GM21367 (cell line): ENCODE results near the gene FCHSD2.
"Not testable (repeated sequence)": the region's sequence is repeated elsewhere in the genome, so short reads cannot be mapped to it uniquely, and the experiment has no call there.

ENCODE experiments used
- ATAC-seq: cut with Tn5 transposase; IDR thresholded peaks from one replicate; pipeline ENCODE4 v1.9.1; 2021; ENCODE audit not compliant: unreplicated experiment

FCHSD2 gene

DNA sequence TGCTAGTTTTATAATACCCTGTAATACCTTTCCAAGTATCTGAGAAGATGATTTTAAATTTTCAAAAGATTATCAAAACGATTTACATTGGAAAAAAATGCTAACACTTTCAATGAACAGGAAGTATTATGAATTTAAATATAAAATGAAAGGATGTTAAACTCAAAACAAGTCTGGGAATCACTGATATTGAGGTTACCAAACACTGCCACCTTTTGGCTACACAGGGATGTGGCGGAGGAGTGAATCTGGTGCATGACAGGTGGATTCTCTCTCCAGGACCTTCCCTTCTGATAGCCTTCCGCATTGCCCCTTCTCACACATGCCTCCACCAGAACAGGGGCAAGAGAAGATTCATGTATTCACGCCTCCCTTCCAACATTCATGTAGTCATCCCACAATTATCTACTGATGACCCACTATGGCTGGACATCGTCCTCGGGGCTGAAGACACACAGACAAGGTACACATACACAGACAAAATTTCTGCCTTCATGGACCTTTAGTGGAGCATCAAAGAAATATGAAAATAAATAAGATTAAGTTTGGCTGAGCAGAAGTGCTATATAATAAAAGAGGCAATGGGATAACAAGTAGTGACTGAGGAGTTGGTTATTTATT, 293.2 kb downstream of the FCHSD2 start:
- ATAC-seq = no peak

- ATAC-seq = no peak
Observed at GRCh38 chr11:72844356-72844755, 297.8 kb downstream of the FCHSD2 start.

DNA sequence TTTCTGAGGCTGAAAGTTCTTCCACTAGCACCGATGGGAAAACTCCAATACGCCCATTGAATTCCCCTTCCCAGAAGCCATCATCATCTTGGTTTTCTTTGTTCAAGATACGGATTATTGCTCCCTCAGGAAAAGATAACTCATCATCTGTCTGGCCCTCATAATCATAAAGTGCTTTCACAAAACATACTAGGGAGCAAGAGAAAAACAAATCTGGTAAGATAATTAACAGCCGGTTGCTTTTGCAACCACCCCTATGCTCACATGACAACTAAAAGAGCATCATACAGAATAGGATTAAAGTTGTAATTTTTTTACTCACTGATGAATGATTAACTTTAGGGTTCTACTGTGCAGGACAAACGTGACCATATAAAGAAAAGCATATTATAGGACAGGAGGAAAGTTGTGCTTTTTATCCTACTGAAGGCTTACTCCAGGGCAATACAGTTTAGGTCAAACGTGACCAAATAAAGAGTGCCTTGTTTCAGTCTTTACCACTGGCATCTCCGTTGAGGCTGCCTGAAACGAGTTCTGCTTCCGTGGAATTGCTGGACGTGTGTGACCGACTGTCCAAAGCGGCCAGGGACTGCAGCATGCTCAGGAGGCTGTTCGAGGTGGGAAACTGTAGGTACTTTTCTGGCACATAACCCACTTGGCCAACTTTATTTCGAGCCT, 299.3 kb downstream of the FCHSD2 start:
- ATAC-seq = no peak

GRCh38 chr11:72842126-72842525, 300.0 kb downstream of the FCHSD2 start:
- no peak for ATAC-seq

GRCh38 chr11:72841397-72841796, 300.7 kb downstream of the FCHSD2 start:
- ATAC-seq = no peak

GRCh38 chr11:72840780-72841179, 301.3 kb downstream of the FCHSD2 start:
- ATAC-seq = no peak

GRCh38 chr11:72838691-72839305, 303.3 kb downstream of the FCHSD2 start:
- ATAC-seq = no peak

GRCh38 chr11:72836111-72836510, 306.0 kb downstream of the FCHSD2 start:
- no peak for ATAC-seq

- no peak for ATAC-seq
Observed at GRCh38 chr11:72834905-72835304, 307.2 kb downstream of the FCHSD2 start.

DNA sequence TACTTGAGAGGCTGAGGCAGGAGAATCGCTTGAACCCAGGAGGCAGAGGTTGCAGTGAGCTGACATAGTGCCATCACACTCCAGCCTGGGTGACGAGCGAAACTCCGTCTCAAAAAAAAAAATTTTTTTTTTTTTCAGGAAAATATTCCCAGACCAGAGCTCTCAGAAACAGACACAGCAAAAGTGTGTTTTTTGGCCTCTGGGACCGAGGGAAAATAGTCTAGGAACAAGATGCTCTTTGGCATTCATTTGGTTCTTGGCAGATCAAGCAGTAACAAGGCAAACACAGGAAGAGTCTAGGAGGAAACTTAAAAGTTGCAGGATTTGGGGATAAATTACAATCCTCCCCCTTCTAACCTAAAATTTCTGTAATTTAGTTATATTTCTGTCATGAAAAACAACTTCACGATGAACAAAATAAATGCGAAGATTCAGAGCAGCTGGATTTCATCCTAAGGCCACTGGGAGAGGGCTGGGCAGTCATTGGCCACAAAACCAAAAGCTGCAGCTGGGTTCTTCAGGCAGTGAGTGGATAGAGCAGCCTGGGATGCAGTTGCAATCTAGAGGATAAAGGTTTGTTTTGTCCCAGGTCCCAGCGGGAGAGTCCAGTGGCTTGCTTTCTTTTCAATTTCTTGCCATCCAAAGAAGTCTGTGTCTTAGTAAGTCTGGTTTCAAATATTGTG, 308.2 kb downstream of the FCHSD2 start:
- no peak for ATAC-seq

- ATAC-seq = no peak
Observed at GRCh38 chr11:72833083-72833733, 308.9 kb downstream of the FCHSD2 start.

DNA sequence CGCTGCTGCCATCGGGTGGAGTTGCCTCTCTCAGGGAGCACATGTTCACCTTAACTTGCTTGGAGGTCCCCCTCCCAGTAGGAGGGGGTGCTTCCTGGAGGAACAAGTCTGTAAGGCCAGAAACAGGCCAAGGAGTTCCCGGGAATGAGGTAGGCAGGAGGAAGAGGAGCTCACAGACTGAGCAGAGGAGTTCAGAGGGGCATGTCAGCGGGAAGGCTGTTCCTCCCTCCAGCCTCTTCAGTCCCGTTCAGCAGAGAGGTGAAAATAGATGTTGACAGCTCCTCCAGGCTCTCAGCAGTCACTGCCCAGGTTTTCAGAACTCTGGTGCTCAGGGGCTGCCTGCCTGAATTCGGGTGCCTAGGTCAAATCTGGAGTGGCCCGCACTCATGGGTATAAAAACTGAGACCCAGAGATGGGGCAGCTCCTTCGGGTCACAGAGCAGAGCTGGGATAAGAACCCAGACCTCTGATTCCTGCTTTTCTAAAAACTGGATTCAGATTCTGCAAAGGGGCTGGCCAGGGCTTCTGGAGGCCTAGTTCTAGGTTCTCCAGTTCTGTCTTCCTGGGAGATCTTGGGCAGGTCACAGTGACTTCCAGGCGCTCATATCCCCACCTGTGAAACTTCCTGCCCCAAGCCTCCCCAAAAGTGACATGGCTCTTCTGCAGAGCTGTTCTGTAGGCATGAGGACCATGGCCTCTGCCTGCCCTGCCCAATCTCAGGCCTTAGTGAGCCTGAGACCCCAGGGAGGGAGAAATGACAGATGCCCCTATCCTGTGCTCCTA, 309.6 kb downstream of the FCHSD2 start:
- ATAC-seq = no peak

- no peak for ATAC-seq
Observed at GRCh38 chr11:72831521-72832300, 310.4 kb downstream of the FCHSD2 start.

- ATAC-seq = no peak
Observed at GRCh38 chr11:72829884-72830533, 312.1 kb downstream of the FCHSD2 start.

DNA sequence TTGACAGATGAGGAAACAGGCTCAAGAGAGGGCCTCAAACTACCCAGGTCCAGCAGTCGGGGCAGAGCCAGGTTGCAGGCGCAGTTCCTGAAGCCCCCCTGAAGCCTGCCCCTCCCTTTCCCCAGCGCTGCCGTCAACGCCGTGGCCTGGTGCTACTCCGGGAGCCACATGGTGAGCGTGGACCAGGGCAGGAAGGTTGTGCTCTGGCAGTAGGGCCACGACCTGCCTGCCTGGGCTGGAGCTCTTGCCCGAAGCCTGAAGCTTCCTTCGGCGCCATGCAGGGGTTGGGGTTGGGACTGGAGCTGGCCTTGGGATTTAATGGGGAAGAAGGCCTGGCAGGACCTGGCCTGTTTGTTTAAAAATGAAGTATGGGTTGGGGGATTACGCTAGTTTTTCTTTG, 312.9 kb downstream of the FCHSD2 start:
- ATAC-seq = no peak

DNA sequence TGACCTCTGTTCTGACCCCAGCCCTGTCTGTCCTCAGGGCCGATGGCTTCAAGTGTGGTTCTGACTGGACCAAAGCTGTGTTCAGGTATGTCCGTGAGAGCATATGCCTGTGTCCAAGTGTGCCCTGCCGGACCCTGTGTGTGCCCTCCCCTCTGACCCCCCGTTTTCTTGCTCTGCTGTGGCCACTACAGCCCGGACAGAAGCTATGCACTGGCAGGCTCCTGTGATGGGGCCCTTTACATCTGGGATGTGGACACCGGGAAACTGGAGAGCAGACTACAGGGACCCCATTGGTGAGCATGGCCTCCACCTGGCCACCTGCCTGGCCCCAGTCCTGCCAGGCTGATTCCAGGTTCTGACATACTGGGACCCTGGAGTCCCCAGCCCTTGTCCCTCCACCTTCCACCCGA, 313.4 kb downstream of the FCHSD2 start:
- ATAC-seq = no peak

DNA sequence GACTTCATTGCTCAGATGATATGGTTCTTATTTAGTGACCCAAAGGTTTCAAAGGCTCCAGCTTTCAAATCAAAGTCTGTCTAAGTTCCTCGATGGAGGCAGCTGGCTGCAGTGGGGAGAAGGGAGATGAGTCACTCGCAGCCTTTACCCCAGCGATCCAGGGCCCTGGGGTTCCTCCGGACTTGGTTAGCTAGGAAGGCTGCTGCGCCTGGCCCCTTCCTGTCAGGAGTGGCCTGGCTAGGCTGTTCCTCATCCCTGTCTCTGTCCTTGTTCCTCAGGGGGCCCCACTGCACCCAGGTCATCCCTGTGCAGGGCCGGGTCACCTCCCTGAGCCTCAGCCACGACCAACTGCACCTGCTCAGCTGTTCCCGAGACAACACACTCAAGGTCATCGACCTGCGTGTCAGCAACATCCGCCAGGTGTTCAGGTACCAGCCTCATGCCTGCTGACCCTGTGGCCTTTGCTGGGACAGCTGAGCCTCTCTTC, 314.0 kb downstream of the FCHSD2 start:
- ATAC-seq = no peak

DNA sequence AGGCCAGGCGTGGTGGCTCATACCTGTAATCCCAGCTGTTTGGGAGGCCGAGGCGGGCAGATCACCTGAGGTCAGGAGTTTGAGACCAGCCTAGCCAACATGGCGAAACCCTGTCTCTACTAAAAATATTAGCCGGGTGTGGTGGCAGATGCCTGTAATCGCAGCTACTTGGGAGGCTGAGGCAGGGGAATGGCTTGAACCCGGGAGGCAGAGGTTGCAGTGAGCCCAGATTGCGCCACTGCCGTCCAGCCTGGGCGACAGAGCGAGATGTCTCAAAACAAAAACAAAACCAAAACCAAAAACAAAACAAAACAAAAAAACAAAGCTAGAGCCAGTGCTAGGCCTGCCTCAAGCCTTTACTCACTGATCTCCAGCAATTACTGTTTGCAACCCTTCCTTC, 314.5 kb downstream of the FCHSD2 start:
- ATAC-seq = not testable (repeated sequence)

DNA sequence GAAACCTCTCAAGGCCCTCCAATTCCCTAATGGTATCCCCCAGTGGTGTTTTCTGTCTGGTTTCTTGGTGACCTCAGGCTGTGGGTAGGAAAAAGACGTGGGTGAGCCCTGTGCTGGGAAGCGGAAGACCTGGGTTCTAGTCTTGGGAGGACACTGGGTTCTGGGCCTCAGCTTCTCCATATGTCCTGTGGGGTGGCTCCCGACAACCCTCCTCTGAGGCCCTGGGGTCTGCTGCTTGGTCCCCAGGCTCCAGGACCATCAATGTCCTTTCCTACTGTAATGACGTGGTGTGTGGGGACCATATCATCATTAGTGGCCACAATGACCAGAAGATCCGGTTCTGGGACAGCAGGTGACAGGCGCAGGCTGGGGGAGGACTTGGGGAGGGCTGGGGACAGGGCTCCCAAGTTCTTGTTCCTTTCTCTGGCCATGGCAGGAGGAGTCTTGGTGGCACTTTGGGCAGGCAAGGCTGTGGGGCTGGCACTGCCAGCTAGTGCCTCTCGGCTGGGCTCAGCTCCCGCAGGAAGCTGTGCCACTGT, 315.1 kb downstream of the FCHSD2 start:
- ATAC-seq = no peak
